ENCODE data around the gene CCDC9.

GRCh38 chr19:47240996-47241918, 15.1 kb upstream of the CCDC9 start:
- no peak for TF ChIP-seq CTCF (IDR thresholded peaks at IDR 0.05; ENCODE audit: low read depth, low read length)
- TF ChIP-seq POLR2A (IDR thresholded peaks at IDR 0.05; ENCODE audit: extremely low read depth, insufficient read length): no peak

Measured in NB4 (cell line).